Measurements from ENCODE around the gene PRKAG1.
"Not testable (repeated sequence)": the region's sequence is repeated elsewhere in the genome, so short reads cannot be mapped to it uniquely, and the experiment has no call there.

PRKAG1 gene

DNA sequence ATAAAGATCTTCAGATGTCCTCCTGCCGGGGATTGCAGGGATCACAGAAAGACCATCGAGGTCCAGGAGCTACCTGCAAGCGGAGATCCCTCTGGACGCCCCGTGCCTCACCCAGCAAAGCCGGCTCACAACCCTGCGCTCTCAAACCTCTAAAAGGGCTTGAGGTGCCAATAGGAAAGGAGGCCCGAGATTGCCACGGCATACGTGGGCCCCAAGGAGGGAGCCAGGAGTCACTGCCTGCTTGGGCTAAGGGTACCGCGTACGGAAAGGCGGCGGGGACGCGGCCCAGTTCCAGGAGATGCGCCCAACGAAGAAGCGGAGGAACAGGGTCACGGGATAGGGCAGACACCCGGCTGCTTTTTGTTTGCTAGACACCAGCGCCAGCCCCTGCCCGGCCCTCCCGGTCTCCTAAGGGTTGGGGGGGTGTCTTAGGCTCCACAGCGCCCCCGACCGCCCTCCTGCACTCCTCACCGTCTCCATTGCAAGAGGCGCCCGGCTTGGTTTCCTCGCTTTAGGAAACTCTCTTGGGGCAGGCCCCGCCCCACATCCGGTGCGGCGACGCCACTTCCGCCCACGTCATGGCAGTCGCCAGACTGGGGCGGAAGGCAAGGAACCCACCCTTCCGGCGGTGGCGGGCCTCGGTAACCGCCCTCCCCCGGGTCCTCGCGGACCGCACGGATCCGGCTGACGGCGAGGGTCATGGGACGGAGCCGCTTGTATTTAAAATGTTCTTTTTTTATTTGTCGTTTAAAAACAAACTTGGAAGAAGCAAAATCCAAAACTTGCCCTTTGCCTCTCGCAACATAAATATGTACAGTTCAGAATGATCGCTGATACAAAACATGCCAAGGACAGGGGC is at the start of gene PRKAG1:
Gene PRKAG1 (minus strand): TSS at position 516 of the 859 bp plus-strand sequence. CDS start 36 bp downstream, at position 480.
- peak; percentile 99 for DNase-seq

GRCh38 chr12:49066120-49066519 is 47.5 kb upstream of the PRKAG1 start:
- DNase-seq = no peak

GRCh38 chr12:49064767-49065152 is 46.2 kb upstream of the PRKAG1 start:
- no peak for DNase-seq

- not testable (repeated sequence) for DNase-seq
Measured at GRCh38 chr12:49061916-49062315, 43.3 kb upstream of the PRKAG1 start.

DNA sequence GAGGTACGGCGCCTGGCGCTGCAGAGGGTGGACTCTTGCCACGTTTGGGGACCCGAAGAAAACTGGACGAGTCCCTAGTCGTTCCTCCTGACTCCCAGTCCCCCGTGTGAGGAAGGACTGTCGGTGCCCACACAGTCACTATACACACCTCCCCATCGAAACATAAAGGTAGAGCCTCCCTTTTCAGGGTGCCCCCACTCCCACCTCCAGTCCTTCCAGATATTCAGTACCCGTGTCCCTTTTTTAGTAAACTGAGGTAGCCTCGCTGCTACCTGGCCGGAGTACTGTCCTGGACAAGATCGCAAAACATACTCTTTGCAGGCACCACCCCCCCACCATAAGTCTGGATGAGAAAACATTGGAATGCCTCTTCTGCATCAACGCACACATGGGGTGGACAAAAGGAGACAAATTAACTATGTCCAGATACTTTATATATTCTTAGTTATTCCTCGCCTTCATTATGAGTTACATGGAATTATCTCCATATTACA is 42.6 kb upstream of the PRKAG1 start:
- no peak for DNase-seq

- DNase-seq = peak; percentile 96
Measured at GRCh38 chr12:49060237-49061156, 41.9 kb upstream of the PRKAG1 start, which contains the start of gene KMT2D. Gene KMT2D (minus strand): TSS chr12:49060794. CDS start chr12:49055324, 5,470 bp downstream.

DNA sequence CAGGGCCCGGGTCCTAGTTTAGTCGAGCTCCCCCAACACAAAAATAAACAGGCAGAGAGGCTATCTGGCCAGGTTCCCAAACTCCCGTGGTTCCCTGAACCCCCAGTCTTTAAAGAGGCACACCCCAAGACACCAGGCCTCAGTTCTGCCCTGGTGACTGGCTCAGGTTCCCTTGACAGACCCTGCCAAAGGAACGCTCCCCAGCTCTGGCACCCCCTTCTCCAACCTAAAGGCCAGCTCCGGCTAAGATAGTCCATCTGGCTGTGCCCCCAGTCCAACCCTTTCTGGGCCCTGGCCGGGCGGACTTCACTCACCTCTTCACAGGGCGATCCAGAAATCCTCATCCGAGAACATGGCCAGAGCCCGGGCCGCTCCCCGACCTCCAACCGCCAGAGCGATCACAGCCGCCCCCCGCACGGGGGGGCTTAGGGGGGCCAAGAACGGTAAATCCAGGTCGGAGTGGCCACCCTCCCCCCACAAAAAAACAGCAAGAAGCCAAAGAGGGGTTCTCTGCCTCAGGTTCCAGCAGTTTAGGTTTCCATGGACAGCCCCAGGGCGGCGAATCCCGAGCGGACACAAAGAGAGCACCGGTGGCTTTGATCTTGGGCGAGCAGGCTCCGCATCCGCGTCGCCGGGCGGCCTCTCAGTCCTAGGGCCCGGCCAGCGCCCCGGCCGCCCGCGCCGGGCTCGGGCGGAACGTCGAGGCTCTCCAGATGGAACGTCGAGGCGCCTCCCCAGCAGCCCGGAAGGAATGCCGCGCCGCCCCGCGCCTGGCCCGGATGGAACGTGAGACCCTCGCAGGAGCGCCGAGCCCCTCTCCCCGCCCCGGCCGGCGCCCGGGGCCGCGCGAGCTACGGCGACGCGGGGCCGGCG is 41.0 kb upstream of the PRKAG1 start:
- DNase-seq = peak; percentile 73

DNA sequence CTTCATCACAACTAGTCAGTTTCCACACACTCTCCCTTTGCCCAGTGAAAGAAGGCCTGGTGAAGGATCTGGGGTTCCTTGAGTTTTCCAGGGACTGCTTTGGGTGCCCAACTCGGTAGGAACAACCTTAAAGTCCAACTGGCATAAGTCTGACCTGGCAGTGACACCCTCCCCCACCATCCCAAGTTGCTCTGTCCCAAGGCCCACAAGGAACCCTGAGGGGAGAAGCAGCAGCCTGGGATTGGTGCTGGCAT is 40.4 kb upstream of the PRKAG1 start:
- no peak for DNase-seq

DNA sequence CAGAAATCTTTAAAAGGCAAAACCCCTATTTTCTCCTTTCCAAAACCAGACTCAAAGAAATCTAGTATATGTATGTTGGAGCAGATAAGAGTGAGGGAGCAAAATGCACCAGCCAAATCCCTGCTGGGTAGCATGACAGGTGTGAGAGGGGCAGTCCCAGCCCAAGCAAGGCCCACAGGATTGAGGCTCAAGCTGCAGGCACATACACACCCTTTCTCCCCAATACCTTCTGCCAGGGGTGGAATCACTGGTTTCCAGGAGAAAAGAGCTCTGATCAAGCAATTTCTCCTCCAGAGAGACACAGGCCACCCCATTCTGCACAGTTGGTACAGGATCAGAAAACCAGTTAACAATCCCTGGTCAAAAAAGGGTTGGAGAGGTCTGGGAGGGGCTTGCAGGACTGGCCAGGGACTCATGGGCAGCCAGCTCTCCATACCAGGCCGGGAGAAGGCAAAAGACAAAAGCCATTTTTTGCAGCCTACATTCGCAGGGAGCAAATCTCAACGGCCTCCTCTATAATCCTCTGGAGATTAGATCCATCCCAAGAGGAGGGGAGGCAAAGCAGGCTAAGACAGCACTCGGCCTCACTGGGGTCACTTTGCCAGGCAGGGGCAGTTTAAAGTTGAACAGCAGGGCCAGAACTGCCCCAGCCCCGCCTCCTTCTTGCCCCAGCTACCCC is 39.9 kb upstream of the PRKAG1 start:
- DNase-seq = no peak

DNA sequence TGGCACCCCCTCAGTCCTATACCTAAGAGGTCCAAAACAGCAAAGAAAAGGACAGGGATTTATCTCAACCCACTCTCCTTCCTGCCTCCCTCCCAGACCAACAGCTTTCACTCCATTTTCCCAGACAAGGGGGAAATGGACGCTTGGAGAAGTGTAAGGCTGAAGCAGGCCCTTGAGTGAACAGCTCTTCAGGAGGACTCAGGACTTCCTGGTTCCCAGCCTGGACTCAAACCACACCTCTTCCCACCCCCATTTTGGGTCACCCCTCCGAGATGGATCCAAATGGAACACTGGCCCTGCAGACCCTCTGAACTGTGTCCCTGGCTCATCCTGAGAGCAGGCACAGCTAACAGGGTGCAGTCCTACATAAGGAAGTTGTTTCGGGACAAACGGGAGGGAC is 39.3 kb upstream of the PRKAG1 start:
- DNase-seq = no peak

GRCh38 chr12:49055978-49056754 is 37.6 kb upstream of the PRKAG1 start:
- DNase-seq = peak; percentile 82

- no peak for DNase-seq
Measured at GRCh38 chr12:49055092-49055491, 36.5 kb upstream of the PRKAG1 start.

GRCh38 chr12:49054524-49054923 is 35.9 kb upstream of the PRKAG1 start:
- no peak for DNase-seq

- no peak for DNase-seq
Measured at GRCh38 chr12:49054096-49054495, 35.5 kb upstream of the PRKAG1 start.

DNA sequence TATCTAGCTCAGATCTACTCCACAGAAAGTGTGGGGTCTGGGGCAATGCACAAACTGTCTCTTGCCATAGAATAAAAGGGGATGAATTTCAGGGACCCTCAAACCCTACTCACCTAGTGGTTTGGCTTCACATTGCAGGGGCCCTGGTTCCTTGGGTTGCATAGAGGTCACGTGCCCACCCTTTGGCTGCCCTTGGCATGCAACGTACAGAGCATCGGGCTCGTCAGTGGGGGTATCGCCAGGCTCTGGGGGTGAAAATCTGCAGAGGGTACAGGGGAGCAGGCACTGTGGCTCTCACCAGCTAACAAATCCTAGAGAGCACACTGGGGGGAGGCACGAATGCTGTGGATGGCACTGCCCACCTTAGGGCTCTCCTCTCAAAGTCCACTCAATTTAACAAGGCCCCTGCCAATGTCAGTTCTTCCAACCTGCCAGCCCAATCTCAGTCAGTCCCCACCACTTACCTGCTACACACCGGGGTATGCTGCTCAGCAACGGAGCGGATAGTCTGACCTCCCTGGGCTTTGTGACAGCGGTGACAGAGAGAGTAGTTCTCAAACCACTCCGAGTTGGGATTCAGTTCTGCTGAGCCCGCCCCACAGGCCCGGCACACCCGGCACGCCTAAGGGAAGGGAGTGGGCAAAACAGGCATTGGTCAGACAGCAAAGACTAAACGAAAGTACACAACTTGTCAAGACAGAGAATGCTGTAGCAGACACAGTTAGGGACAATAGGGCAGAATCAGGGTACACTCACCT is 34.1 kb upstream of the PRKAG1 start:
- DNase-seq = no peak

GRCh38 chr12:49051777-49052438 is 33.3 kb upstream of the PRKAG1 start:
- DNase-seq = no peak

GRCh38 chr12:49051373-49051764 is 32.8 kb upstream of the PRKAG1 start:
- DNase-seq = peak; percentile 60

DNA sequence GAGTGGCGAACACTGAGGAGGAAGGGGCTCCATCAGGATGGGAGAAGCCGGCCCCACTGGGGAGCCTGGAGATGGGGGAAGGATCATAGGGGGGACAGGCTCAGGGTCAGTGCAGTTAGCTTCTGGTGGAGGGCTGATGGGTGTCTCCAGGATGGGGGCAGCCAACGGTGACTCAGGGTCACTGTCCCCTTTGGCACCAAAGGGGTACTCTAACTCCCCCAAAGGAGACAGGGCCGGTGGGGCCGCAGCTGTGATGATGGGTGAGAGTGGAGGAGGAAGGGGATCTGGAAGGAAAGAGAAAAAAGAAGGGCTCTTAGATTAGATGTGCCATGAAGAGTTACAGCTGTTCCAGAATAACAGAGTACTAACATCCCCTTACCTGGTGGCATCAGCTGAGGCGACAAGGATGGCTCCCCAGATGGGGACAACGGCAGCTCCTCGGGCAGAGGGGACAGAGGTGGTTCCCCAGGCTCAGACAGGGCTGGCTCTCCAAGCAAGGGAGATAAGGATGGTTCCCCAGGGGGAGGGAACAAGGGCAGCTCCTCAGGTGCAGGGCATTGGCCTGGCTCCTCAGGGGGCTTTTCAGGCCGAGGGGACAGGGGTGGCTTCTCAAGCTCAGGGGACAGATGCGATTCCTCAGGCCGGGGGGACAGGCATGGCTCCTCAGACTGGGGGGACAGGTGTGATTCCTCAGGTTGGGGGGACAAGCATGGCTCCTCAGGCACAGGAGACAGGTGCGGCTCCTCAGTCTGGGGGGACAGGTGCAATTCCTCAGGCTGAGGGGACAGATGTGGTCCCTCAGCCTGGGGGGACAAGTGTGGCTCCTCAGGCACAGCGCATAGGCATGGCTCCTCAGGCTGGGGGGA is 32.2 kb upstream of the PRKAG1 start:
- no peak for DNase-seq
